Keratinocyte (primary cell): ENCODE data around the gene ACBD6. TPM values are rescaled to one million over a fixed set of nuclear protein-coding genes. Genes with fewer than 3 reads are reported as not detected.

Experiments used
- DNase-seq: peaks from one replicate; pipeline ENCODE4 v3.0.0-alpha.2; 2011; ENCODE audit warnings: low read depth, missing footprints, low spot score
- FAIRE-seq: peaks from 2 replicates; lab custom pipeline; 2011; peaks lifted over from hg19 to GRCh38; lab: Jason Lieb, UNC
- H2AFZ ChIP-seq: 2 replicates; pipeline ENCODE4 v1.6.0; 2012; ENCODE audit warnings: low read length, control low read depth, inconsistent platforms; ENCODE audit not compliant: control insufficient read depth
- H3K27ac ChIP-seq: 2 replicates; pipeline ENCODE4 v1.5.1; 2011; ENCODE audit warnings: low read length; ENCODE audit not compliant: control insufficient read depth, insufficient read depth
- H3K27me3 ChIP-seq: 3 replicates; pipeline ENCODE4 v1.6.0; 2011; ENCODE audit warnings: low read length; ENCODE audit not compliant: control insufficient read depth, insufficient read depth; ENCODE audit errors: extremely low read depth
- H3K36me3 ChIP-seq, 2 experiments: 2 replicates in 1 of 2; 3 replicates in 1 of 2; pipeline ENCODE4 v1.5.1; 2011; ENCODE audit warnings: low read length in 2 of 2, mild to moderate bottlenecking in 1 of 2; ENCODE audit not compliant: control insufficient read depth in 2 of 2, insufficient read depth in 2 of 2; ENCODE audit errors: extremely low read depth in 1 of 2
- H3K4me1 ChIP-seq: 3 replicates; pipeline ENCODE4 v1.5.1; 2011; ENCODE audit warnings: low read length; ENCODE audit not compliant: control insufficient read depth, insufficient read depth; ENCODE audit errors: extremely low read depth
- H3K4me2 ChIP-seq: 3 replicates; pipeline ENCODE4 v1.6.0; 2011; ENCODE audit warnings: low read depth, low read length; ENCODE audit not compliant: control insufficient read depth, insufficient read depth; ENCODE audit errors: extremely low read depth
- H3K4me3 ChIP-seq, 3 experiments: fragments of 200-600 bp in 1 of 3; sonication (generic) in 1 of 3; 2 replicates in 2 of 3; 3 replicates in 1 of 3; pipeline ENCODE4 v1.5.1; 2011 to 2016; ENCODE audit warnings: low read length in 3 of 3, mild to moderate bottlenecking in 3 of 3, control low read depth in 2 of 3, inconsistent platforms in 1 of 3, low read depth in 1 of 3, mixed read lengths in 1 of 3, mixed run types in 1 of 3, moderate library complexity in 1 of 3; ENCODE audit not compliant: control insufficient read depth in 2 of 3, insufficient read depth in 2 of 3; ENCODE audit errors: extremely low read depth in 1 of 3
- H3K79me2 ChIP-seq: 2 replicates; pipeline ENCODE4 v1.6.0; 2012; ENCODE audit warnings: low read length; ENCODE audit not compliant: control insufficient read depth, insufficient read depth
- H3K9ac ChIP-seq: 3 replicates; pipeline ENCODE4 v1.6.0; 2011; ENCODE audit warnings: low read length; ENCODE audit not compliant: control insufficient read depth, insufficient read depth; ENCODE audit errors: extremely low read depth
- H3K9me1 ChIP-seq: 3 replicates; pipeline ENCODE4 v1.6.0; 2011; ENCODE audit warnings: low read length; ENCODE audit not compliant: control insufficient read depth, insufficient read depth; ENCODE audit errors: extremely low read depth
- H3K9me3 ChIP-seq: 2 replicates; pipeline ENCODE4 v1.5.1; 2012; ENCODE audit warnings: low read depth, low read length; ENCODE audit not compliant: control insufficient read depth
- H4K20me1 ChIP-seq: 3 replicates; pipeline ENCODE4 v1.6.0; 2011; ENCODE audit warnings: low read length; ENCODE audit not compliant: control insufficient read depth, insufficient read depth; ENCODE audit errors: extremely low read depth
- EZH2 ChIP-seq: IDR thresholded peaks from one replicate; pipeline ENCODE4 v1.6.1; 2012; ENCODE audit warnings: inconsistent platforms, mild to moderate bottlenecking, low read length, moderate library complexity
- dilution Hi-C: fragments of 300-500 bp; cut with MboI; formaldehyde crosslinking; loops from one replicate; pipeline ENCODE4 v1.7.0; 2020; ENCODE audit warnings: low sequenced_read_pairs; ENCODE audit not compliant: extremely low pct_ligation_motif_present
- polyA plus RNA-seq, 5 experiments: library from polyadenylated mRNA; depleted of rRNA in 3 of 5; stranded (reverse) in 3 of 5; stranded (forward) in 1 of 5; unstranded in 1 of 5; fragments of >200 nt; gene quantifications; 1 replicate in 1 of 5; 2 replicates in 3 of 5; 3 replicates in 1 of 5; pipeline versions ENCODE4 v1.2.1 to v1.2.3, GENCODE V29; 2011 to 2012; ENCODE audit warnings: missing spikeins in 2 of 5, low read depth in 1 of 5, low replicate concordance in 1 of 5
- TF ChIP-seq, protein P1 (sequence below), 3 experiments: IDR thresholded peaks in 1 of 3; conservative IDR thresholded peaks in 1 of 3; optimal IDR thresholded peaks in 1 of 3; 2 replicates in 2 of 3; 3 replicates in 1 of 3; pipeline versions ENCODE3 to v1.5.1; 2011; ENCODE audit warnings: low read length in 3 of 3, mild to moderate bottlenecking in 3 of 3, moderate library complexity in 2 of 3, control low read depth in 1 of 3, inconsistent platforms in 1 of 3; ENCODE audit not compliant: insufficient read depth in 2 of 3; ENCODE audit errors: extremely low read depth in 1 of 3

ACBD6 gene
- polyA plus RNA-seq, 1 donor (not counting 4 experiments of a cell fraction or from before 2014, with no cell fraction given): 47.5 TPM

GRCh38 chr1:180505732-180506335, 3.5 kb upstream of the ACBD6 start:
- Histone ChIP-seq H3K9me3 (no peaks in the 10 kb centered on the region), H3K9me1 (no peaks in the 10 kb centered on the region), H3K4me1 (peaks cover 10% of the 10 kb centered on the region), H3K36me3 (no peaks in the 10 kb centered on the region), H3K4me2 (no peak overlapping the region), H4K20me1 (no peaks in the 10 kb centered on the region), H3K9ac (no peak overlapping the region), H3K27me3 (no peaks in the 10 kb centered on the region), H3K27ac (no peak overlapping the region), H3K79me2 (peaks cover 15% of the 10 kb centered on the region), H3K4me3 (no peak overlapping the region), H2AFZ (no peak overlapping the region)
- dilution Hi-C loops: loop anchor here (25.0 kb wide), 1 partner anchor 356 kb away; no protein-coding TSS in a partner anchor
- FAIRE-seq (no peak), DNase-seq (no peak)
- TF ChIP-seq, protein P1, sequence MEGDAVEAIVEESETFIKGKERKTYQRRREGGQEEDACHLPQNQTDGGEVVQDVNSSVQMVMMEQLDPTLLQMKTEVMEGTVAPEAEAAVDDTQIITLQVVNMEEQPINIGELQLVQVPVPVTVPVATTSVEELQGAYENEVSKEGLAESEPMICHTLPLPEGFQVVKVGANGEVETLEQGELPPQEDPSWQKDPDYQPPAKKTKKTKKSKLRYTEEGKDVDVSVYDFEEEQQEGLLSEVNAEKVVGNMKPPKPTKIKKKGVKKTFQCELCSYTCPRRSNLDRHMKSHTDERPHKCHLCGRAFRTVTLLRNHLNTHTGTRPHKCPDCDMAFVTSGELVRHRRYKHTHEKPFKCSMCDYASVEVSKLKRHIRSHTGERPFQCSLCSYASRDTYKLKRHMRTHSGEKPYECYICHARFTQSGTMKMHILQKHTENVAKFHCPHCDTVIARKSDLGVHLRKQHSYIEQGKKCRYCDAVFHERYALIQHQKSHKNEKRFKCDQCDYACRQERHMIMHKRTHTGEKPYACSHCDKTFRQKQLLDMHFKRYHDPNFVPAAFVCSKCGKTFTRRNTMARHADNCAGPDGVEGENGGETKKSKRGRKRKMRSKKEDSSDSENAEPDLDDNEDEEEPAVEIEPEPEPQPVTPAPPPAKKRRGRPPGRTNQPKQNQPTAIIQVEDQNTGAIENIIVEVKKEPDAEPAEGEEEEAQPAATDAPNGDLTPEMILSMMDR (optimal IDR thresholded peaks at IDR 0.05 in 1 of 3, IDR thresholded peaks at IDR 0.05 in 1 of 3, conservative IDR thresholded peaks at IDR 0.05 in 1 of 3; ENCODE audit: extremely low read depth in 1 of 3, insufficient read depth in 2 of 3, low read length in 3 of 3): no peak
- no peak for TF ChIP-seq EZH2

GRCh38 chr1:180504186-180504585, 1.8 kb upstream of the ACBD6 start:
- FAIRE-seq: no peak
- no peak overlapping the region for H3K27ac ChIP-seq

More at GRCh38 chr1:180504186-180504585, 1.8 kb upstream of the ACBD6 start:
- no peak for TF ChIP-seq EZH2
- TF ChIP-seq, protein P1 (optimal IDR thresholded peaks at IDR 0.05 in 1 of 3, IDR thresholded peaks at IDR 0.05 in 1 of 3, conservative IDR thresholded peaks at IDR 0.05 in 1 of 3; ENCODE audit: extremely low read depth in 1 of 3, insufficient read depth in 2 of 3, low read length in 3 of 3): no peak
- no peaks in the 10 kb centered on the region for H3K9me1 ChIP-seq
- peaks cover 23% of the 10 kb centered on the region for H3K4me1 ChIP-seq
- H3K4me2 ChIP-seq: no peak overlapping the region
- DNase-seq: no peak
- no peak overlapping the region for H2AFZ ChIP-seq
- H3K79me2 ChIP-seq: peaks cover 30% of the 10 kb centered on the region
- no peaks in the 10 kb centered on the region for H3K36me3 ChIP-seq
- H3K9me3 ChIP-seq: no peaks in the 10 kb centered on the region
- no peak overlapping the region for H3K9ac ChIP-seq
- no peaks in the 10 kb centered on the region for H4K20me1 ChIP-seq
- H3K4me3 ChIP-seq: no peak overlapping the region
- no peaks in the 10 kb centered on the region for H3K27me3 ChIP-seq
- dilution Hi-C loops: loop anchor here (25.0 kb wide), 1 partner anchor 358 kb away; no protein-coding TSS in a partner anchor
